Liver (tissue), 3 donors: ENCODE measurements around the gene SHC2.

Experiments used
- ATF3 ChIP-seq: IDR thresholded peaks from 2 replicates; pipeline ENCODE4 v1.6.1; 2016; ENCODE audit warnings: antibody characterized with exemption
- CTCF ChIP-seq: fragments of 150-350 bp; IDR thresholded peaks from 2 replicates; pipeline ENCODE4 v1.5.1; 2017; ENCODE audit warnings: improper control_type of control experiment, low read depth, low read length; ENCODE audit not compliant: missing input control
- EGR1 ChIP-seq, 2 donors: IDR thresholded peaks; 2 replicates each; pipeline ENCODE4 v1.6.1; 2016 to 2018; ENCODE audit warnings: antibody characterized with exemption in 2 of 2, low read depth in 2 of 2
- FOXA2 ChIP-seq: IDR thresholded peaks from 2 replicates; pipeline ENCODE4 v1.6.1; 2016; ENCODE audit warnings: antibody characterized with exemption
- JUND ChIP-seq, 2 donors: IDR thresholded peaks; 2 replicates each; pipeline ENCODE4 v1.6.1; 2016; ENCODE audit warnings: antibody characterized with exemption in 2 of 2
- MAX ChIP-seq: IDR thresholded peaks from 2 replicates; pipeline ENCODE4 v1.6.1; 2016; ENCODE audit warnings: antibody characterized with exemption
- NR2F2 ChIP-seq: IDR thresholded peaks from 2 replicates; pipeline ENCODE4 v1.6.1; 2016; ENCODE audit warnings: antibody characterized with exemption
- RAD21 ChIP-seq, 2 donors: IDR thresholded peaks; 2 replicates each; pipeline ENCODE4 v1.6.1; 2016; ENCODE audit warnings: antibody characterized with exemption in 2 of 2, mild to moderate bottlenecking in 2 of 2
- SP1 ChIP-seq: IDR thresholded peaks from 2 replicates; pipeline ENCODE4 v1.6.1; 2018; ENCODE audit warnings: antibody characterized with exemption, mild to moderate bottlenecking
- TAF1 ChIP-seq: conservative IDR thresholded peaks from 2 replicates; pipeline ENCODE4 v1.6.1; 2016; ENCODE audit warnings: antibody characterized with exemption, mild to moderate bottlenecking
- YY1 ChIP-seq: IDR thresholded peaks from 2 replicates; pipeline ENCODE4 v1.6.1; 2016; ENCODE audit warnings: antibody characterized with exemption, mild to moderate bottlenecking
- ZBTB33 ChIP-seq: IDR thresholded peaks from 2 replicates; pipeline ENCODE4 v1.6.1; 2016; ENCODE audit warnings: antibody characterized with exemption
- donor health status: healthy.
- donor health status: healthy.

GRCh38 chr19:485583-486236 lies 24.9 kb upstream of the SHC2 start:
- no peak for TF ChIP-seq CTCF
- no peak for TF ChIP-seq TAF1
- TF ChIP-seq SP1: no peak
- TF ChIP-seq JUND (IDR thresholded peaks at IDR 0.05): no peak
- TF ChIP-seq MAX: no peak
- no peak for TF ChIP-seq FOXA2
- TF ChIP-seq RAD21 (IDR thresholded peaks at IDR 0.05): no peak
- no peak for TF ChIP-seq NR2F2
- TF ChIP-seq YY1: no peak
- no peak for TF ChIP-seq EGR1 (IDR thresholded peaks at IDR 0.05; ENCODE audit: low read depth in 2 of 2)
- no peak for TF ChIP-seq ZBTB33
- TF ChIP-seq ATF3: no peak
